HepG2 (cell line): Measurements from ENCODE around the gene S1PR5. TPM values are rescaled to one million over a fixed set of nuclear protein-coding genes. Genes with fewer than 3 reads are reported as not detected.

Experiments
- BORCS8-MEF2B ChIP-seq: sonication (generic); formaldehyde crosslinking; IDR thresholded peaks from 2 replicates; pipeline ENCODE4 v1.8.0; 2022; ENCODE audit warnings: mild to moderate bottlenecking, missing genetic modification reagents
- CHCHD3 ChIP-seq: sonication (generic); formaldehyde crosslinking; IDR thresholded peaks from 2 replicates; pipeline ENCODE4 v1.8.0; 2022; ENCODE audit warnings: mild to moderate bottlenecking, missing genetic modification reagents, moderate library complexity
- CHD4 ChIP-seq: fragments of 200-600 bp; sonication (generic); IDR thresholded peaks from 2 replicates; pipeline ENCODE4 v1.7.0; 2017; ENCODE audit warnings: mild to moderate bottlenecking, low read length, borderline replicate concordance
- HNRNPUL1 ChIP-seq: fragments of 200-400 bp; formaldehyde crosslinking; IDR thresholded peaks from 2 replicates; pipeline ENCODE4 v1.6.1; 2017; ENCODE audit warnings: low read depth, mild to moderate bottlenecking, low read length, moderate library complexity
- MEIS2 ChIP-seq: sonication (generic); formaldehyde crosslinking; IDR thresholded peaks from 2 replicates; pipeline ENCODE4 v1.9.0; 2021; ENCODE audit warnings: mild to moderate bottlenecking, missing genetic modification reagents
- NR2F1 ChIP-seq, 2 experiments: fragments of 450-650 bp in 1 of 2; formaldehyde crosslinking in 1 of 2; IDR thresholded peaks; 2 replicates each; pipeline versions ENCODE4 v1.5.0 to v1.6.1; 2016 to 2020; ENCODE audit warnings: mild to moderate bottlenecking in 1 of 2, missing compliant biosample characterization in 1 of 2, missing genetic modification reagents in 1 of 2, moderate library complexity in 1 of 2
- REPIN1 ChIP-seq: sonication (generic); formaldehyde crosslinking; IDR thresholded peaks from 2 replicates; pipeline ENCODE4 v1.8.0; 2022; ENCODE audit warnings: missing genetic modification reagents, low read depth, mild to moderate bottlenecking, borderline replicate concordance
- SKI ChIP-seq: fragments of 450-650 bp; IDR thresholded peaks from one replicate; pipeline ENCODE4 v1.6.1; 2018; ENCODE audit warnings: mild to moderate bottlenecking; ENCODE audit not compliant: partially characterized antibody
- TBX2 ChIP-seq: sonication (generic); formaldehyde crosslinking; IDR thresholded peaks from 2 replicates; pipeline ENCODE4 v1.5.0; 2020; ENCODE audit warnings: missing genetic modification reagents, mild to moderate bottlenecking, borderline replicate concordance
- WIZ ChIP-seq: sonication (generic); formaldehyde crosslinking; IDR thresholded peaks from 2 replicates; pipeline ENCODE4 v1.5.1; 2020; ENCODE audit warnings: mild to moderate bottlenecking, missing genetic modification reagents
- ZBTB7A ChIP-seq: sonication (generic); formaldehyde crosslinking; IDR thresholded peaks from 2 replicates; pipeline ENCODE4 v1.8.0; 2022; ENCODE audit warnings: mild to moderate bottlenecking, missing genetic modification reagents
- ZNF24 ChIP-seq: fragments of 450-650 bp; IDR thresholded peaks from 2 replicates; pipeline ENCODE4 v1.6.1; 2017; ENCODE audit warnings: antibody characterized with exemption, mild to moderate bottlenecking
- ZNF879 ChIP-seq: sonication (generic); formaldehyde crosslinking; IDR thresholded peaks from 2 replicates; pipeline ENCODE4 v1.8.1; 2023; ENCODE audit warnings: missing genetic modification reagents
- polyA plus RNA-seq, 8 experiments: library from polyadenylated mRNA; depleted of rRNA in 3 of 8; stranded (reverse) in 7 of 8; unstranded in 1 of 8; fragments of >200 nt; fragmentation: Illumina TruSeq in 4 of 8; extraction: Trizol in 4 of 8; gene quantifications; 2 replicates each; pipeline versions ENCODE4 v1.2.1 to v1.2.3, GENCODE V29; 2011 to 2016; ENCODE audit warnings: low read depth in 4 of 8, missing spikeins in 1 of 8, mixed read lengths in 1 of 8; ENCODE audit not compliant: insufficient read depth in 1 of 8
- total RNA-seq, 5 experiments: library from RNA; depleted of rRNA; stranded (reverse); fragments of >200 nt; fragmentation: Illumina TruSeq; extraction: Trizol; gene quantifications; 2 replicates each; pipeline ENCODE4 v1.2.3, GENCODE V29; 2016; ENCODE audit warnings: low read depth in 1 of 5
- TF ChIP-seq, protein P1 (sequence below): sonication (generic); formaldehyde crosslinking; IDR thresholded peaks from 2 replicates; pipeline ENCODE4 v1.4.0; 2020; ENCODE audit warnings: mild to moderate bottlenecking, missing genetic modification reagents
- TF ChIP-seq, protein P2 (sequence below): sonication (generic); formaldehyde crosslinking; IDR thresholded peaks from 2 replicates; pipeline ENCODE4 v1.5.1; 2020; ENCODE audit warnings: mild to moderate bottlenecking, missing genetic modification reagents, moderate library complexity
- TF ChIP-seq, protein P3 (sequence below): sonication (generic); formaldehyde crosslinking; IDR thresholded peaks from 2 replicates; pipeline ENCODE4 v1.9.0; 2021; ENCODE audit warnings: missing genetic modification reagents, borderline replicate concordance
- TF ChIP-seq, protein P4 (sequence below): sonication (generic); formaldehyde crosslinking; IDR thresholded peaks from 2 replicates; pipeline ENCODE4 v1.9.0; 2022; ENCODE audit warnings: missing genetic modification reagents, mild to moderate bottlenecking, borderline replicate concordance
- TF ChIP-seq, protein P5 (sequence below): sonication (generic); formaldehyde crosslinking; IDR thresholded peaks from 2 replicates; pipeline ENCODE4 v1.8.1; 2023; ENCODE audit warnings: mild to moderate bottlenecking, inconsistent platforms, moderate library complexity, missing genetic modification reagents, borderline replicate concordance
- TF ChIP-seq, protein P6 (sequence below): sonication (generic); formaldehyde crosslinking; IDR thresholded peaks from 2 replicates; pipeline ENCODE4 v1.4.0; 2020; ENCODE audit warnings: low read depth, mild to moderate bottlenecking, missing genetic modification reagents

Gene S1PR5
- total and polyA plus RNA-seq, 2 of the 13 experiments (the other 11 are each of a cell fraction or from before 2014, with no cell fraction given): 0.04 TPM; not detected in 1

DNA sequence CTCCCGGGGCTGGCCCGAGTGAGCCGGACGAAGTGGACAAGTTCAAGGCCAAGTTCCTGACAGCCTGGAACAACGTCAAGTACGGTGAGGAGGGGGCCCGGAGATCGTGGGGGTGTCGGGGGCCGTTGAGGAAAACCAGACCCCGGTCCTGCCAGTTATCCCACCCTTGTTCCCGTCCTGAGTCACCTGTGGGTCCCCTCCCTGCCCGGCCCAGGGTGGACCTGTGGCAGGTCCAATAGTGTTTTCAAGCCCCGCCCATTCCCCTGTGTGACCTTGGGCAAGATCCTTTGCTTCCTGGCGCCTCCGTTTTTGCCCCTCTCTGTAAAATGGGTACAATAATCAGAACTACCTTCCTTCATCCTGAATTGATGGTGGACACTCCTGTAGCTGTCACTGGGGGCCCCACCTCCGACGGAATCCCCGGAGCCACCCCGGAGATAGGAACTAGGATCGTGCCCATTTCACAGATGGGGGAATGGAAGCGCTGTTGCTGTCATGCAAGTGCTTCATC lies 27.1 kb upstream of the S1PR5 start (continued):
- TF ChIP-seq REPIN1 (0 out of 2 replicates have a peak, but pooled peaks have one; percentile 26), CHCHD3 (no peak), ZNF24 (peak; percentile 70), ZBTB7A (CRISPR knock-in tag) (peak; percentile 56; the same call in 1 of the 2 replicates), BORCS8-MEF2B (0 out of 2 replicates have a peak, but pooled peaks have one; percentile 54), ZNF879 (CRISPR knock-in tag) (no peak), HNRNPUL1 (no peak), MEIS2 (CRISPR knock-in tag) (no peak), TBX2 (CRISPR knock-in tag) (no peak), WIZ (CRISPR knock-in tag) (no peak), SKI (peak; percentile 76), CHD4 (peak; percentile 85; the same call in 1 of the 2 replicates), NR2F1 (CRISPR knock-in tag; IDR thresholded peaks at IDR 0.05) (no peak)
- TF ChIP-seq, protein P1, sequence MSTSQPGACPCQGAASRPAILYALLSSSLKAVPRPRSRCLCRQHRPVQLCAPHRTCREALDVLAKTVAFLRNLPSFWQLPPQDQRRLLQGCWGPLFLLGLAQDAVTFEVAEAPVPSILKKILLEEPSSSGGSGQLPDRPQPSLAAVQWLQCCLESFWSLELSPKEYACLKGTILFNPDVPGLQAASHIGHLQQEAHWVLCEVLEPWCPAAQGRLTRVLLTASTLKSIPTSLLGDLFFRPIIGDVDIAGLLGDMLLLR: no peak
- TF ChIP-seq, protein P2, sequence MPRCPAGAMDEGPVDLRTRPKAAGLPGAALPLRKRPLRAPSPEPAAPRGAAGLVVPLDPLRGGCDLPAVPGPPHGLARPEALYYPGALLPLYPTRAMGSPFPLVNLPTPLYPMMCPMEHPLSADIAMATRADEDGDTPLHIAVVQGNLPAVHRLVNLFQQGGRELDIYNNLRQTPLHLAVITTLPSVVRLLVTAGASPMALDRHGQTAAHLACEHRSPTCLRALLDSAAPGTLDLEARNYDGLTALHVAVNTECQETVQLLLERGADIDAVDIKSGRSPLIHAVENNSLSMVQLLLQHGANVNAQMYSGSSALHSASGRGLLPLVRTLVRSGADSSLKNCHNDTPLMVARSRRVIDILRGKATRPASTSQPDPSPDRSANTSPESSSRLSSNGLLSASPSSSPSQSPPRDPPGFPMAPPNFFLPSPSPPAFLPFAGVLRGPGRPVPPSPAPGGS: no peak
- TF ChIP-seq, protein P3, sequence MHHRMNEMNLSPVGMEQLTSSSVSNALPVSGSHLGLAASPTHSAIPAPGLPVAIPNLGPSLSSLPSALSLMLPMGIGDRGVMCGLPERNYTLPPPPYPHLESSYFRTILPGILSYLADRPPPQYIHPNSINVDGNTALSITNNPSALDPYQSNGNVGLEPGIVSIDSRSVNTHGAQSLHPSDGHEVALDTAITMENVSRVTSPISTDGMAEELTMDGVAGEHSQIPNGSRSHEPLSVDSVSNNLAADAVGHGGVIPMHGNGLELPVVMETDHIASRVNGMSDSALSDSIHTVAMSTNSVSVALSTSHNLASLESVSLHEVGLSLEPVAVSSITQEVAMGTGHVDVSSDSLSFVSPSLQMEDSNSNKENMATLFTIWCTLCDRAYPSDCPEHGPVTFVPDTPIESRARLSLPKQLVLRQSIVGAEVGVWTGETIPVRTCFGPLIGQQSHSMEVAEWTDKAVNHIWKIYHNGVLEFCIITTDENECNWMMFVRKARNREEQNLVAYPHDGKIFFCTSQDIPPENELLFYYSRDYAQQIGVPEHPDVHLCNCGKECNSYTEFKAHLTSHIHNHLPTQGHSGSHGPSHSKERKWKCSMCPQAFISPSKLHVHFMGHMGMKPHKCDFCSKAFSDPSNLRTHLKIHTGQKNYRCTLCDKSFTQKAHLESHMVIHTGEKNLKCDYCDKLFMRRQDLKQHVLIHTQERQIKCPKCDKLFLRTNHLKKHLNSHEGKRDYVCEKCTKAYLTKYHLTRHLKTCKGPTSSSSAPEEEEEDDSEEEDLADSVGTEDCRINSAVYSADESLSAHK (CRISPR knock-in tag): no peak
- TF ChIP-seq, protein P4, sequence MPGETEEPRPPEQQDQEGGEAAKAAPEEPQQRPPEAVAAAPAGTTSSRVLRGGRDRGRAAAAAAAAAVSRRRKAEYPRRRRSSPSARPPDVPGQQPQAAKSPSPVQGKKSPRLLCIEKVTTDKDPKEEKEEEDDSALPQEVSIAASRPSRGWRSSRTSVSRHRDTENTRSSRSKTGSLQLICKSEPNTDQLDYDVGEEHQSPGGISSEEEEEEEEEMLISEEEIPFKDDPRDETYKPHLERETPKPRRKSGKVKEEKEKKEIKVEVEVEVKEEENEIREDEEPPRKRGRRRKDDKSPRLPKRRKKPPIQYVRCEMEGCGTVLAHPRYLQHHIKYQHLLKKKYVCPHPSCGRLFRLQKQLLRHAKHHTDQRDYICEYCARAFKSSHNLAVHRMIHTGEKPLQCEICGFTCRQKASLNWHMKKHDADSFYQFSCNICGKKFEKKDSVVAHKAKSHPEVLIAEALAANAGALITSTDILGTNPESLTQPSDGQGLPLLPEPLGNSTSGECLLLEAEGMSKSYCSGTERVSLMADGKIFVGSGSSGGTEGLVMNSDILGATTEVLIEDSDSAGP (CRISPR knock-in tag): peak; percentile 28; the same call in 1 of the 2 replicates
- TF ChIP-seq, protein P5, sequence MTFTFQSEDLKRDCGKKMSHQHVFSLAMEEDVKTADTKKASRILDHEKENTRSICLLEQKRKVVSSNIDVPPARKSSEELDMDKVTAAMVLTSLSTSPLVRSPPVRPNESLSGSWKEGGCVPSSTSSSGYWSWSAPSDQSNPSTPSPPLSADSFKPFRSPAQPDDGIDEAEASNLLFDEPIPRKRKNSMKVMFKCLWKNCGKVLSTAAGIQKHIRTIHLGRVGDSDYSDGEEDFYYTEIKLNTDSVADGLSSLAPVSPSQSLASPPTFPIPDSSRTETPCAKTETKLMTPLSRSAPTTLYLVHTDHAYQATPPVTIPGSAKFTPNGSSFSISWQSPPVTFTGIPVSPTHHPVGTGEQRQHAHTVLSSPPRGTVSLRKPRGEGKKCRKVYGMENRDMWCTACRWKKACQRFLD (CRISPR knock-in tag): no peak
- TF ChIP-seq, protein P6, sequence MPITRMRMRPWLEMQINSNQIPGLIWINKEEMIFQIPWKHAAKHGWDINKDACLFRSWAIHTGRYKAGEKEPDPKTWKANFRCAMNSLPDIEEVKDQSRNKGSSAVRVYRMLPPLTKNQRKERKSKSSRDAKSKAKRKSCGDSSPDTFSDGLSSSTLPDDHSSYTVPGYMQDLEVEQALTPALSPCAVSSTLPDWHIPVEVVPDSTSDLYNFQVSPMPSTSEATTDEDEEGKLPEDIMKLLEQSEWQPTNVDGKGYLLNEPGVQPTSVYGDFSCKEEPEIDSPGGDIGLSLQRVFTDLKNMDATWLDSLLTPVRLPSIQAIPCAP: no peak
